Neural crest cell (in vitro differentiated cells): ENCODE results near the gene CRYL1. TPM values are rescaled to one million over a fixed set of nuclear protein-coding genes. Genes with fewer than 3 reads are reported as not detected.

Experiments
- DNase-seq: peaks from one replicate; pipeline ENCODE4 v3.0.0; 2021; ENCODE audit warnings: low read depth, mixed read lengths, low spot score
- H3K27ac Mint-ChIP-seq: one replicate; pipeline ENCODE4 v1.8.0; 2021; ENCODE audit warnings: mild to moderate bottlenecking, mixed read lengths; ENCODE audit not compliant: unreplicated experiment
- H3K27me3 Mint-ChIP-seq: 2 replicates; pipeline ENCODE4 v1.8.0; 2021; ENCODE audit warnings: low read depth, mild to moderate bottlenecking, mixed read lengths
- H3K36me3 Mint-ChIP-seq: 2 replicates; pipeline ENCODE4 v1.8.0; 2021; ENCODE audit warnings: low read depth, mild to moderate bottlenecking, mixed read lengths
- H3K4me1 Mint-ChIP-seq: 2 replicates; pipeline ENCODE4 v1.8.0; 2021; ENCODE audit warnings: mixed read lengths
- H3K4me3 Mint-ChIP-seq: one replicate; pipeline ENCODE4 v1.8.0; 2021; ENCODE audit warnings: mild to moderate bottlenecking, mixed read lengths
- H3K9me3 Mint-ChIP-seq: 2 replicates; pipeline ENCODE4 v1.8.0; 2021; ENCODE audit warnings: mixed read lengths
- CTCF ChIP-seq: fragments of 200-600 bp; sonication (generic); conservative IDR thresholded peaks from 2 replicates; pipeline ENCODE4 v1.5.0; 2021; ENCODE audit warnings: antibody characterized with exemption, mild to moderate bottlenecking
- total RNA-seq: library from RNA; stranded (reverse); gene quantifications from 2 replicates; pipeline ENCODE4 v1.2.1, GENCODE V29; 2021

CRYL1 gene
- total RNA-seq, 1 donor from 2014 or later: 19.9 TPM

- no peak for TF ChIP-seq CTCF
- no peak for DNase-seq
- H3K4me3 Mint-ChIP-seq: no peak overlapping the region
- peaks cover 4% of the 10 kb centered on the region for H3K9me3 Mint-ChIP-seq
- no peaks in the 10 kb centered on the region for H3K27me3 Mint-ChIP-seq
- no peak overlapping the region for H3K27ac Mint-ChIP-seq
- peaks cover 18% of the 10 kb centered on the region for H3K4me1 Mint-ChIP-seq
- peaks cover 6% of the 10 kb centered on the region for H3K36me3 Mint-ChIP-seq
These were observed 109.4 kb downstream of the CRYL1 start for GRCh38 chr13:20416223-20416745.

- Mint-ChIP-seq H3K27me3 (no peaks in the 10 kb centered on the region), H3K27ac (no peak overlapping the region), H3K4me3 (no peak overlapping the region), H3K9me3 (peaks cover 4% of the 10 kb centered on the region), H3K36me3 (peaks cover 6% of the 10 kb centered on the region), H3K4me1 (peaks cover 18% of the 10 kb centered on the region)
- no peak for TF ChIP-seq CTCF
- no peak for DNase-seq
These were observed 110.0 kb downstream of the CRYL1 start for GRCh38 chr13:20415694-20416107.

GRCh38 chr13:20415306-20415679 is 110.4 kb downstream of the CRYL1 start:
- H3K27me3 Mint-ChIP-seq: no peaks in the 10 kb centered on the region
- no peak overlapping the region for H3K27ac Mint-ChIP-seq
- H3K36me3 Mint-ChIP-seq: peaks cover 6% of the 10 kb centered on the region
- H3K9me3 Mint-ChIP-seq: peaks cover 4% of the 10 kb centered on the region
- no peak for DNase-seq
- TF ChIP-seq CTCF: no peak
- H3K4me1 Mint-ChIP-seq: peaks cover 18% of the 10 kb centered on the region
- no peak overlapping the region for H3K4me3 Mint-ChIP-seq

GRCh38 chr13:20414546-20415305 is 110.9 kb downstream of the CRYL1 start:
- Mint-ChIP-seq H3K27ac (no peak overlapping the region), H3K27me3 (no peaks in the 10 kb centered on the region), H3K36me3 (peaks cover 4% of the 10 kb centered on the region), H3K4me3 (no peak overlapping the region), H3K4me1 (peaks cover 18% of the 10 kb centered on the region), H3K9me3 (peaks cover 4% of the 10 kb centered on the region)
- no peak for DNase-seq
- TF ChIP-seq CTCF: no peak

GRCh38 chr13:20412691-20413355 is 112.8 kb downstream of the CRYL1 start:
- DNase-seq: no peak
- no peaks in the 10 kb centered on the region for H3K27me3 Mint-ChIP-seq
- no peak overlapping the region for H3K27ac Mint-ChIP-seq
- H3K36me3 Mint-ChIP-seq: no peaks in the 10 kb centered on the region
- H3K9me3 Mint-ChIP-seq: no peaks in the 10 kb centered on the region
- no peak for TF ChIP-seq CTCF
- no peak overlapping the region for H3K4me3 Mint-ChIP-seq
- H3K4me1 Mint-ChIP-seq: peaks cover 8% of the 10 kb centered on the region
